Activated T-helper 9 cell treated with anti-CD3 and anti-CD28 coated beads, Interleukin-2, amount 50 U/mL, for 16 hours (primary cell): ENCODE measurements around the gene TNKS2.
A peak's percentile ranks its signal among the peaks of the same experiment; 100 is the strongest.

Source experiments
- DNase-seq: peaks from one replicate; pipeline ENCODE4 v3.0.0-alpha.2; 2020; ENCODE audit warnings: low read depth

TNKS2 gene

DNA sequence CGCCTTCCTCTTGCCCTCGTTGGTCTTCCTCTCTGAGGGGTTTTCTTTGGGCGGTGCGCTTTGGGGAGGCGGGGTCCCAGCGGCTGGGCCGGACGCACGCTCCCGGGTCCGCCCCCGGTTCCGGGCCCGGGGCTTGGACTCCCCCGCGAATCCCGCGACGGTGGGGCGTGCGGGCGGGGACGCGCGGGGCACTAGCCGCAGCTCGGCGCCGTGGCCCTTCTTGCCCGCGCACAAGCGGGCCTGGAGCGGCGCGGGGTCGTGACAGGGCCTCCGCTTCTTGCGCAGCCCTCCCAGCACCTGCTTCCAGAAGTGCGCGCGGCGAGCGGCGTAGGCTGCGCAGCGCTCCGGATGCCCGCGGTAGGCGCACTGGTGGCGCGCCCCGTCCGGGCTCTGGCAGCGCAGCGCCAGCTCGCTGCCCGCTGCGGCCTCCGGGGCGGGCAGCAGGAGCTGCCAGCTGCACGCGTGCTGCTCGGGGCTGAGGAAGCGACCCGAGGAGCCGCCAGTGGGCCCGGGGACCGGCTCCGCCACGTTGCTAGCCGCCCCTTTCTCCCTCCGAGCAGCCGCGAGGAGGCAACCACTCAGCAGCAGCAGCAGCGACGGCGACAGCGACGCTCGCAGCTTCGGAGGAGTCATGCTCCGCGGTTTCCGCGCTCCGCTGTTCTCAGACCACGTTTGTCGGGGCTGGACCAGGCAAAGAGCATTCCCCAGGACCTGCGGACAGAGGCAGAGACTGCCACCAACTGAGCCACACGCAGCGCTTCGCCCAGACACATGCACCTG, 110.3 kb downstream of the TNKS2 start:
- DNase-seq = peak; percentile 57

DNA sequence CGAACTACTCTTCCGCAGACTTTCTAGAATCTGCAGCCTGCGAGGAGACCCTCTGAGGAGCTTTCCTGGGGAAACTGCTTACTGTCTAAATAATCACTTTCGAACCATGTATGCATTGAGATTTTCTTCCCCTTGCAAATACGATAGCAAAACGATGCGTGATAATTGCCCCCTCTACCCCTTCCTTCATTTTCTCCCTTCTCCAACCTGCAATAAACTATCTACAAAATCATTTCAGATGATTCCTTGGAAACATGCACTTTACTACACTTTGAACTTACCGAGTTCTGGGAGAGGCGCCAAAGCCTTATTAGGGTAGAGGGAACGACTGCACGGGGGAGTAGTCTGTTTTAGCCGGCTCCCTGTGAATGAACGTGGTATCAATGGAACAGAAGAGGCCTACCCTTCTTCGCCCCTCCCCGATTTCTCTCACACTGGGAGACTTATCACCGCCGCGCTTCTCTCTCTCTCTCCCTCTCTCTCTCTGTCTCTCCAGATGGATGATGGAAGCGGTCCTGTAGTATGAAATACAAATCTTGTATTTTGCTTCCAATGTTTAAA, 111.0 kb downstream of the TNKS2 start, which contains the start of gene FGFBP3:
Gene FGFBP3, minus strand, starts transcription at position 370 of the 561 bp plus-strand sequence. CDS start 517 bp downstream, outside the sequence.
- no peak for DNase-seq

DNA sequence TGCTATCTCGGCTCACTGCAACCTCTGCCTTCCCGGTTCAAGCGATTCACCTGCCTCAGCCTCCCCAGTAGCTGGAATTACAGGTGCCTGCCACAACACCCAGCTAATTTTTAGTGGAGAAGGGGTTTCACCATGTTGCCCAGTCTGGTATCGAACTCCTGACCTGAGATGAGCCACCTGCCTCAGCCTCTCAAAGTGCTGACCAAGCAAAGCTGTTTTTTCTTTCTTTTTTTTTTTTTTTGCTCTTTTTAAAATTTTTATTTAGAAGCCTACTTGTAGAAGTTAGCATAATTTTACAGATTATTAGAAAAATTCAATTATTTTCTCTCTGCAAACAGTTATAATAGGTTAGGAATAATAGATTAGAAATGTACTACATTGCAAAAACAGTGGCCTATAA, 112.2 kb downstream of the TNKS2 start:
- no peak for DNase-seq
